Neural crest cell (in vitro differentiated cells): ENCODE results near the gene GPR155. TPM values are rescaled to one million over a fixed set of nuclear protein-coding genes. Genes with fewer than 3 reads are reported as not detected.
A peak's percentile ranks its signal among the peaks of the same experiment; 100 is the strongest.

Source experiments
- DNase-seq: peaks from one replicate; pipeline ENCODE4 v3.0.0; 2021; ENCODE audit warnings: low read depth, mixed read lengths, low spot score
- H3K27ac Mint-ChIP-seq: one replicate; pipeline ENCODE4 v1.8.0; 2021; ENCODE audit warnings: mild to moderate bottlenecking, mixed read lengths; ENCODE audit not compliant: unreplicated experiment
- H3K27me3 Mint-ChIP-seq: 2 replicates; pipeline ENCODE4 v1.8.0; 2021; ENCODE audit warnings: low read depth, mild to moderate bottlenecking, mixed read lengths
- H3K36me3 Mint-ChIP-seq: 2 replicates; pipeline ENCODE4 v1.8.0; 2021; ENCODE audit warnings: low read depth, mild to moderate bottlenecking, mixed read lengths
- H3K4me1 Mint-ChIP-seq: 2 replicates; pipeline ENCODE4 v1.8.0; 2021; ENCODE audit warnings: mixed read lengths
- H3K4me3 Mint-ChIP-seq: one replicate; pipeline ENCODE4 v1.8.0; 2021; ENCODE audit warnings: mild to moderate bottlenecking, mixed read lengths
- H3K9me3 Mint-ChIP-seq: 2 replicates; pipeline ENCODE4 v1.8.0; 2021; ENCODE audit warnings: mixed read lengths
- CTCF ChIP-seq: fragments of 200-600 bp; sonication (generic); conservative IDR thresholded peaks from 2 replicates; pipeline ENCODE4 v1.5.0; 2021; ENCODE audit warnings: antibody characterized with exemption, mild to moderate bottlenecking
- total RNA-seq: library from RNA; stranded (reverse); gene quantifications from 2 replicates; pipeline ENCODE4 v1.2.1, GENCODE V29; 2021

GPR155 gene
- total RNA-seq, 1 donor from 2014 or later: 1.7 TPM

GRCh38 chr2:174484573-174484972, 2.3 kb downstream of the GPR155 start:
- H3K4me3 Mint-ChIP-seq: peak overlapping the region; percentile 35
- H3K27me3 Mint-ChIP-seq: peaks cover 27% of the 10 kb centered on the region
- H3K27ac Mint-ChIP-seq: no peak overlapping the region
- peaks cover 8% of the 10 kb centered on the region for H3K4me1 Mint-ChIP-seq
- TF ChIP-seq CTCF: no peak
- H3K36me3 Mint-ChIP-seq: peaks cover 3% of the 10 kb centered on the region
- no peak for DNase-seq
- H3K9me3 Mint-ChIP-seq: peaks cover 7% of the 10 kb centered on the region

GRCh38 chr2:174482854-174483253, 4.0 kb downstream of the GPR155 start:
- Mint-ChIP-seq H3K27ac (no peak overlapping the region), H3K36me3 (no peaks in the 10 kb centered on the region), H3K4me3 (no peak overlapping the region), H3K27me3 (peaks cover 24% of the 10 kb centered on the region), H3K9me3 (peaks cover 2% of the 10 kb centered on the region), H3K4me1 (peaks cover 8% of the 10 kb centered on the region)
- TF ChIP-seq CTCF: no peak
- DNase-seq: no peak

- Mint-ChIP-seq H3K27ac (no peak overlapping the region), H3K4me3 (no peak overlapping the region), H3K27me3 (peaks cover under 1% of the 10 kb centered on the region)
These were observed 9.1 kb downstream of the GPR155 start for GRCh38 chr2:174477759-174478158.

DNA sequence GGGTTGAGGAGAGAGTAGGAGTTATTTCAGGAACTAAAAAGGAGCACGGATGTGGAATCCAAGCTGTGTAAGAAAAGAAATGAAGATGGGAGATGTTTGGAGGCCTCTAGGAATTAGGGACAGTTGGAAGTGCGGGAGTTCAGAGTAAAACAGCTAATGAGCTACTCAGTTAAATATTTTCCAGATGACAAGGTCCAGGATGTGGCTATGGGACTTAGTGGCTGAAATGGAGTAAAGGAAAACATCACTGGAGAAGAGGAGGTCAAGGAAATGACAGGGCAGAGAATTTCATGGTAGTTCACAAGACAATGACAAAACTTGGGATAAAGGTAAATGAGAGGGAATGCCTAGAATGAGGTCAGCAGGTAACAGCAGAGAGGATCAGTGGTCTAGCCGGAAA, 13.0 kb downstream of the GPR155 start:
- peaks cover 3% of the 10 kb centered on the region for H3K36me3 Mint-ChIP-seq
- H3K27ac Mint-ChIP-seq: no peak overlapping the region
- no peaks in the 10 kb centered on the region for H3K4me1 Mint-ChIP-seq
- peaks cover 3% of the 10 kb centered on the region for H3K9me3 Mint-ChIP-seq
- H3K4me3 Mint-ChIP-seq: no peak overlapping the region
- TF ChIP-seq CTCF: no peak
- H3K27me3 Mint-ChIP-seq: no peaks in the 10 kb centered on the region
- no peak for DNase-seq

More at GRCh38 chr2:174477759-174478158, 9.1 kb downstream of the GPR155 start:
- Mint-ChIP-seq H3K36me3 (peaks cover 3% of the 10 kb centered on the region), H3K4me1 (no peaks in the 10 kb centered on the region), H3K9me3 (peaks cover 3% of the 10 kb centered on the region)
- DNase-seq: no peak
- TF ChIP-seq CTCF: no peak

DNA sequence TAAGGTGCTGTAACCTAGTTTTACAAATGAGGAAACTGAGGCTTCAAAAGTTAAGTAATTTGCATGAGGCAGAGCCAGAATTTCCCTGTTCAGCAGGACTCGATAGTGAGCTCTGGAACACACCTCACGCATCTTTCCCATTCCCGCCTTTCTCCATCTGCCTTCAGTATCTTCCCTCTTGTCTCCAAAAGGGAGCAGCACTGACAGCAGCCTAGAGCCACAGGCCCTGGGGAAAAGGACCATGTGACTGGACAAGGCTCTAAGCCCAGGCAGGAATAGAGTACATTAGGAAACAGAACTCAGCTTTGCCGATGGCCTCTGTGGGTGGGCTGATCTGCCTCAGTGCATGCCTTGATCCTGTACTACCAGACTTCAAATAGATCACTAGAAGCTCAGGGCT, 21.5 kb downstream of the GPR155 start:
- no peak for DNase-seq
- Mint-ChIP-seq H3K4me3 (no peak overlapping the region), H3K9me3 (no peaks in the 10 kb centered on the region), H3K36me3 (no peaks in the 10 kb centered on the region), H3K27me3 (no peaks in the 10 kb centered on the region), H3K4me1 (no peaks in the 10 kb centered on the region), H3K27ac (no peak overlapping the region)
- no peak for TF ChIP-seq CTCF

DNA sequence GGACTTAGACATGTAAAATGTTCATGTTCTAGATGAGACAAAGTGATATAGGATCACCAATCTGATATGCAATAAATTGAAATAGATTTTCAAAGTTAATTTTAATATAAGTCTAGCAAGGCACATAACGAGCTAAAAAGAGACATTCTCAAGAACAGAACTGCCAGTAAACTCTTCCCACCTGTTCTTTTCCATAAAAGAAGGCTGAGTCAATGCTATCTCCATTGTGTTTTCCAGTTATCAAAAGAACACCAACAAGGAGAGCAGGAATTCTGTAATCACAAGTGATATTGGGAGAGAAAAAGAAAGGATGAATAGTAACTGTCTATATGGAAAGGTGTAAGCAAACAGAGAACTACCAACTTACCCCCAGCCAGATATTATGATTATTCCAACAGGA, 25.6 kb downstream of the GPR155 start:
- H3K27me3 Mint-ChIP-seq: no peaks in the 10 kb centered on the region
- no peaks in the 10 kb centered on the region for H3K9me3 Mint-ChIP-seq
- H3K36me3 Mint-ChIP-seq: no peaks in the 10 kb centered on the region
- H3K4me1 Mint-ChIP-seq: no peaks in the 10 kb centered on the region
- H3K27ac Mint-ChIP-seq: no peak overlapping the region
- no peak overlapping the region for H3K4me3 Mint-ChIP-seq
- DNase-seq: no peak
- TF ChIP-seq CTCF: no peak
